ENCODE data around the gene WNT8A.
"Not testable (repeated sequence)": the region's sequence is repeated elsewhere in the genome, so short reads cannot be mapped to it uniquely, and the experiment has no call there.

The WNT8A gene

DNA sequence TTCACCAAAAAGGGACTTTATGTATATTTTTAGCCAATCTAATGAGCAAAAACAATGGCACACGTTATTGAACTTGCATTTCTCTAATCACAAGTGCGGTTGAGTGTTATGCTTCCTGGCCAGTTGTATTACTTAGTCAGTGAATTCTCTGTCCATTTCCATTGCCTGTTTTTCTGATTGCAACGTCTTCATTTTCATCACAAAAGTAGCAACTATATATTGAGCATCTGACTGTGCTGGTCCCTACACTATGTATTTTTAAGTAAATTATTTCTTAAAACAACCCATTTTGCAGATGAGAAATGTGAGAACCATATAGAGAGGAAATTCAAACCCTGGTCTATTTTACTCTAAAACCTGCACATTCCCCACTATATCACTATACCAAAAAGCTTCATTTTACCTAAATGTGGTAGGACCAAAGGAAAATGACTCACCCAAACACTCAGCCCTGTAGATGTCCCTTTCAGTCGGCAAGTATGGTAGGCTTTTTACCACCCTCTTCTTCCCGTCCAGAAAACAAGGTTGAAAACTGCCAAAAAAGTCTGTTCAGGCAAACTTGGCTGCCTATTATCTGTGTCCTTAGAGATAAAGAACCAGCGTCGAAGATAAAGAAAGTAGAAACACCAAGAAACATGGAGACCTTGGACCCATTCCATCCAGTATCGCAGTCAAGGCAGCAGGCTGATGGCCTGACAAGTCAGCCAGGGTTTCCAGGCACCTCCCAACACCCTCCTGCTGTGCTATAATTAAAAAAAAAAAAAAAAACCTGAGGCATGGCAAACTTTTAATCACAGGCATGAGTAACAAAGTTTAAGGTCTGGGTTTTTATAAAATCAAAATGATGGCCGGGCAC lies 32.2 kb upstream of the WNT8A start:
- no peak for TF ChIP-seq MYC (IDR thresholded peaks at IDR 0.05; ENCODE audit: low read depth, low read length)
- no peak for TF ChIP-seq POLR2A (IDR thresholded peaks at IDR 0.05; ENCODE audit: extremely low read depth, insufficient read length)
- no peak for TF ChIP-seq MAX (IDR thresholded peaks at IDR 0.05; ENCODE audit: low read depth, low read length)
- TF ChIP-seq, protein P1, sequence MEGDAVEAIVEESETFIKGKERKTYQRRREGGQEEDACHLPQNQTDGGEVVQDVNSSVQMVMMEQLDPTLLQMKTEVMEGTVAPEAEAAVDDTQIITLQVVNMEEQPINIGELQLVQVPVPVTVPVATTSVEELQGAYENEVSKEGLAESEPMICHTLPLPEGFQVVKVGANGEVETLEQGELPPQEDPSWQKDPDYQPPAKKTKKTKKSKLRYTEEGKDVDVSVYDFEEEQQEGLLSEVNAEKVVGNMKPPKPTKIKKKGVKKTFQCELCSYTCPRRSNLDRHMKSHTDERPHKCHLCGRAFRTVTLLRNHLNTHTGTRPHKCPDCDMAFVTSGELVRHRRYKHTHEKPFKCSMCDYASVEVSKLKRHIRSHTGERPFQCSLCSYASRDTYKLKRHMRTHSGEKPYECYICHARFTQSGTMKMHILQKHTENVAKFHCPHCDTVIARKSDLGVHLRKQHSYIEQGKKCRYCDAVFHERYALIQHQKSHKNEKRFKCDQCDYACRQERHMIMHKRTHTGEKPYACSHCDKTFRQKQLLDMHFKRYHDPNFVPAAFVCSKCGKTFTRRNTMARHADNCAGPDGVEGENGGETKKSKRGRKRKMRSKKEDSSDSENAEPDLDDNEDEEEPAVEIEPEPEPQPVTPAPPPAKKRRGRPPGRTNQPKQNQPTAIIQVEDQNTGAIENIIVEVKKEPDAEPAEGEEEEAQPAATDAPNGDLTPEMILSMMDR (IDR thresholded peaks at IDR 0.05; ENCODE audit: low read depth, low read length): no peak

GRCh38 chr5:138052718-138053117 lies 31.1 kb upstream of the WNT8A start:
- H3K4me3 ChIP-seq (ENCODE audit: low read depth, low read length); DNase-seq (ENCODE audit: low read depth): not testable (repeated sequence)

More for the DNA sequence above, 32.2 kb upstream of the WNT8A start:
- DNase-seq (ENCODE audit: low read depth): no peak
- no peak overlapping the region for H3K4me3 ChIP-seq (ENCODE audit: low read depth, low read length)

GRCh38 chr5:138053554-138053953 lies 30.3 kb upstream of the WNT8A start:
- no peak overlapping the region for H3K4me3 ChIP-seq (ENCODE audit: low read depth, low read length)
- TF ChIP-seq POLR2A (IDR thresholded peaks at IDR 0.05; ENCODE audit: extremely low read depth, insufficient read length): no peak
- TF ChIP-seq, protein P1 (IDR thresholded peaks at IDR 0.05; ENCODE audit: low read depth, low read length): no peak
- TF ChIP-seq MAX (IDR thresholded peaks at IDR 0.05; ENCODE audit: low read depth, low read length): no peak
- TF ChIP-seq MYC (IDR thresholded peaks at IDR 0.05; ENCODE audit: low read depth, low read length): no peak

GRCh38 chr5:138054206-138054605 lies 29.6 kb upstream of the WNT8A start:
- TF ChIP-seq POLR2A (IDR thresholded peaks at IDR 0.05; ENCODE audit: extremely low read depth, insufficient read length) (no peak), MYC (IDR thresholded peaks at IDR 0.05; ENCODE audit: low read depth, low read length) (no peak), MAX (IDR thresholded peaks at IDR 0.05; ENCODE audit: low read depth, low read length) (no peak)
- TF ChIP-seq, protein P1 (IDR thresholded peaks at IDR 0.05; ENCODE audit: low read depth, low read length): no peak
- no peak overlapping the region for H3K4me3 ChIP-seq (ENCODE audit: low read depth, low read length)
- DNase-seq (ENCODE audit: low read depth): no peak

More at GRCh38 chr5:138053554-138053953, 30.3 kb upstream of the WNT8A start:
- no peak for DNase-seq (ENCODE audit: low read depth)

DNA sequence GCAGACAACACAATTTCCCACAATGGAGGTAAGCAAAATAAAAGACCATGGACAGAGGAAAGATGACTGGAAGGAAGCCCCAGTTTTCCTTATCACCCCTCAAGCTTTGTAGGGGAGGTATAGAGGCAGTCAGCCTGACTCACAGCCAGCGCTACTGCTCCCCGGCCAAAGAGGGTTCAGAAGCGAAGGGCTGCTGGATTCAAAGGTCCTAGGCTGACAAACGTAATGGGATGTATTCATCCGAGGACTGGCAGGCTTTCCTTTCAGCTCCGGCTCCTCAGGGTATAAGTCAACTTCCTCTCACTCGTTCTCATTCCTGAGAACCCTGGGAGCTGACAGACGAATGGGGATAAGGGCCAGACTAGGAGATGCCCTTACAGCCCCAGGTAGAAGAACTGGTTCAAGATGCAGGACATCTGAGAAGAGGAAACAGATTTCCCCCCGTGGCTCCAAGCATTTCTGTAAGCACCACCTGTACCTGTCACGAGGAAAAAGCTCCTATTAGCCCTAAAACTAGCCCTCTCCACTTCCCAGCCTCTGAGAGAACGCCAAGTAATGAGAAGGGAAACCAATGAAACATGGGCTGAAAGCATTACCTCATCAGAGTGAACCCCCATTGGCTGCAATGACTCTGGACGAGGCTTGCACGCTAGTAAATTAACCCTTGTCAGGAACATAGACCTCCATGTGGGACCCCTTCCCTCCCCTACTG lies 28.8 kb upstream of the WNT8A start:
- TF ChIP-seq MYC (IDR thresholded peaks at IDR 0.05; ENCODE audit: low read depth, low read length) (no peak), POLR2A (IDR thresholded peaks at IDR 0.05; ENCODE audit: extremely low read depth, insufficient read length) (no peak), MAX (IDR thresholded peaks at IDR 0.05; ENCODE audit: low read depth, low read length) (no peak)
- TF ChIP-seq, protein P1 (IDR thresholded peaks at IDR 0.05; ENCODE audit: low read depth, low read length): no peak
- no peak for DNase-seq (ENCODE audit: low read depth)
- H3K4me3 ChIP-seq (ENCODE audit: low read depth, low read length): no peak overlapping the region

GRCh38 chr5:138064526-138064925 lies 19.3 kb upstream of the WNT8A start:
- no peak overlapping the region for H3K4me3 ChIP-seq (ENCODE audit: low read depth, low read length)
- no peak for DNase-seq (ENCODE audit: low read depth)
- TF ChIP-seq MAX (IDR thresholded peaks at IDR 0.05; ENCODE audit: low read depth, low read length): no peak
- TF ChIP-seq, protein P1 (IDR thresholded peaks at IDR 0.05; ENCODE audit: low read depth, low read length): no peak
- TF ChIP-seq MYC (IDR thresholded peaks at IDR 0.05; ENCODE audit: low read depth, low read length): no peak
- no peak for TF ChIP-seq POLR2A (IDR thresholded peaks at IDR 0.05; ENCODE audit: extremely low read depth, insufficient read length)
